HepG2 (cell line): ENCODE results near the gene CEP104. TPM values are rescaled to one million over a fixed set of nuclear protein-coding genes. Genes with fewer than 3 reads are reported as not detected.
A peak's percentile ranks its signal among the peaks of the same experiment; 100 is the strongest.

Source experiments
- AHR ChIP-seq: IDR thresholded peaks from 2 replicates; pipeline ENCODE4 v1.6.1; 2018; ENCODE audit warnings: missing genetic modification reagents, missing compliant biosample characterization
- ARNT2 ChIP-seq: sonication (generic); formaldehyde crosslinking; IDR thresholded peaks from 2 replicates; pipeline ENCODE4 v1.8.0; 2022; ENCODE audit warnings: mild to moderate bottlenecking, low read depth, missing genetic modification reagents, moderate library complexity
- CREB1 ChIP-seq, 2 experiments: fragments of 450-650 bp in 1 of 2; IDR thresholded peaks; 2 replicates each; pipeline ENCODE4 v1.6.1; 2016 to 2017; ENCODE audit warnings: control low read depth in 1 of 2, mild to moderate bottlenecking in 1 of 2, missing compliant biosample characterization in 1 of 2, missing genetic modification characterization in 1 of 2
- ETV5 ChIP-seq: IDR thresholded peaks from 2 replicates; pipeline ENCODE4 v1.6.1; 2018; ENCODE audit warnings: missing biosample characterization, missing genetic modification reagents, inconsistent platforms, borderline replicate concordance
- GZF1 ChIP-seq: sonication (generic); formaldehyde crosslinking; IDR thresholded peaks from 2 replicates; pipeline ENCODE4 v1.5.1; 2020; ENCODE audit warnings: mild to moderate bottlenecking, missing genetic modification reagents
- HMG20B ChIP-seq: conservative IDR thresholded peaks from 2 replicates; pipeline ENCODE4 v1.6.1; 2016; ENCODE audit warnings: missing genetic modification reagents, missing compliant biosample characterization
- KAT2B ChIP-seq: fragments of 150-350 bp; IDR thresholded peaks from 2 replicates; pipeline ENCODE4 v1.6.1; 2014; ENCODE audit warnings: low read depth, low read length, borderline replicate concordance
- MEIS2 ChIP-seq: sonication (generic); formaldehyde crosslinking; IDR thresholded peaks from 2 replicates; pipeline ENCODE4 v1.9.0; 2021; ENCODE audit warnings: mild to moderate bottlenecking, missing genetic modification reagents
- NKX3-1 ChIP-seq: sonication (generic); formaldehyde crosslinking; IDR thresholded peaks from 2 replicates; pipeline ENCODE4 v1.5.0; 2020; ENCODE audit warnings: missing genetic modification reagents
- RFX3 ChIP-seq: IDR thresholded peaks from 2 replicates; pipeline ENCODE4 v1.6.1; 2016; ENCODE audit warnings: missing biosample characterization, missing genetic modification reagents
- SRSF1 ChIP-seq: fragments of 200-400 bp; formaldehyde crosslinking; optimal IDR thresholded peaks from 2 replicates; pipeline ENCODE3; 2017; ENCODE audit warnings: mild to moderate bottlenecking, low read depth, low read length, moderate library complexity
- TOE1 ChIP-seq: sonication (generic); formaldehyde crosslinking; IDR thresholded peaks from 2 replicates; pipeline ENCODE4 v1.4.0; 2020; ENCODE audit warnings: mild to moderate bottlenecking, missing genetic modification reagents
- ZBTB7B ChIP-seq: sonication (generic); formaldehyde crosslinking; IDR thresholded peaks from 2 replicates; pipeline ENCODE4 v1.4.0; 2020; ENCODE audit warnings: missing genetic modification reagents
- ZFP36L1 ChIP-seq: sonication (generic); formaldehyde crosslinking; IDR thresholded peaks from 2 replicates; pipeline ENCODE4 v1.8.0; 2022; ENCODE audit warnings: mild to moderate bottlenecking, missing genetic modification reagents, moderate library complexity
- ZFP90 ChIP-seq: sonication (generic); formaldehyde crosslinking; IDR thresholded peaks from 2 replicates; pipeline ENCODE4 v1.8.0; 2022; ENCODE audit warnings: missing genetic modification reagents, mild to moderate bottlenecking, inconsistent platforms, borderline replicate concordance
- ZNF256 ChIP-seq: sonication (generic); formaldehyde crosslinking; conservative IDR thresholded peaks from 2 replicates; pipeline ENCODE4 v1.4.0; 2020; ENCODE audit warnings: missing genetic modification reagents
- ZNF879 ChIP-seq: sonication (generic); formaldehyde crosslinking; IDR thresholded peaks from 2 replicates; pipeline ENCODE4 v1.8.1; 2023; ENCODE audit warnings: missing genetic modification reagents
- ZNF883 ChIP-seq: sonication (generic); formaldehyde crosslinking; IDR thresholded peaks from 2 replicates; pipeline ENCODE4 v1.5.1; 2020; ENCODE audit warnings: mild to moderate bottlenecking, missing genetic modification reagents; ENCODE audit errors: not compliant biosample characterization
- polyA plus RNA-seq, 8 experiments: library from polyadenylated mRNA; depleted of rRNA in 3 of 8; stranded (reverse) in 7 of 8; unstranded in 1 of 8; fragments of >200 nt; fragmentation: Illumina TruSeq in 4 of 8; extraction: Trizol in 4 of 8; gene quantifications; 2 replicates each; pipeline versions ENCODE4 v1.2.1 to v1.2.3, GENCODE V29; 2011 to 2016; ENCODE audit warnings: low read depth in 4 of 8, missing spikeins in 1 of 8, mixed read lengths in 1 of 8; ENCODE audit not compliant: insufficient read depth in 1 of 8
- total RNA-seq, 5 experiments: library from RNA; depleted of rRNA; stranded (reverse); fragments of >200 nt; fragmentation: Illumina TruSeq; extraction: Trizol; gene quantifications; 2 replicates each; pipeline ENCODE4 v1.2.3, GENCODE V29; 2016; ENCODE audit warnings: low read depth in 1 of 5
- TF ChIP-seq, protein P1 (sequence below): sonication (generic); formaldehyde crosslinking; IDR thresholded peaks from one replicate; pipeline ENCODE4 v1.5.1; 2020; ENCODE audit warnings: mild to moderate bottlenecking, missing genetic modification reagents; ENCODE audit errors: not compliant biosample characterization
- TF ChIP-seq, protein P2 (sequence below): sonication (generic); formaldehyde crosslinking; IDR thresholded peaks from 2 replicates; pipeline ENCODE4 v1.5.1; 2020; ENCODE audit warnings: mild to moderate bottlenecking, moderate library complexity, missing genetic modification reagents

Gene CEP104
- total and polyA plus RNA-seq, 2 of the 13 experiments (the other 11 are each of a cell fraction or from before 2014, with no cell fraction given) = 20.4 to 30.1 TPM

- TF ChIP-seq ZNF883 (CRISPR knock-in tag) (peak; percentile 80), ETV5 (CRISPR knock-in tag) (peak; percentile 73; the same call in 1 of the 2 replicates), HMG20B (CRISPR knock-in tag) (no peak), AHR (CRISPR knock-in tag) (peak; percentile 69), ZFP90 (peak; percentile 34; the same call in 1 of the 2 replicates), TOE1 (CRISPR knock-in tag) (0 out of 2 replicates have a peak, but pooled peaks have one; percentile 56), ZBTB7B (CRISPR knock-in tag) (no peak; the same call in 1 of the 2 replicates), ZNF879 (0 out of 2 replicates have a peak, but pooled peaks have one; percentile 35), SRSF1 (no peak), GZF1 (CRISPR knock-in tag) (0 out of 2 replicates have a peak, but pooled peaks have one; percentile 60), ZNF256 (CRISPR knock-in tag) (0 out of 2 replicates have a peak, but pooled peaks have one; percentile 23), CREB1 (IDR thresholded peaks at IDR 0.05) (peak; percentile 67), CREB1 (CRISPR knock-in tag; IDR thresholded peaks at IDR 0.05) (peak; percentile 83), ARNT2 (0 out of 2 replicates have a peak, but pooled peaks have one; percentile 18), RFX3 (CRISPR knock-in tag) (no peak), MEIS2 (CRISPR knock-in tag) (peak; percentile 35; the same call in 1 of the 2 replicates), KAT2B (no peak), ZFP36L1 (CRISPR knock-in tag) (no peak), NKX3-1 (CRISPR knock-in tag) (no peak)
- TF ChIP-seq, protein P1, sequence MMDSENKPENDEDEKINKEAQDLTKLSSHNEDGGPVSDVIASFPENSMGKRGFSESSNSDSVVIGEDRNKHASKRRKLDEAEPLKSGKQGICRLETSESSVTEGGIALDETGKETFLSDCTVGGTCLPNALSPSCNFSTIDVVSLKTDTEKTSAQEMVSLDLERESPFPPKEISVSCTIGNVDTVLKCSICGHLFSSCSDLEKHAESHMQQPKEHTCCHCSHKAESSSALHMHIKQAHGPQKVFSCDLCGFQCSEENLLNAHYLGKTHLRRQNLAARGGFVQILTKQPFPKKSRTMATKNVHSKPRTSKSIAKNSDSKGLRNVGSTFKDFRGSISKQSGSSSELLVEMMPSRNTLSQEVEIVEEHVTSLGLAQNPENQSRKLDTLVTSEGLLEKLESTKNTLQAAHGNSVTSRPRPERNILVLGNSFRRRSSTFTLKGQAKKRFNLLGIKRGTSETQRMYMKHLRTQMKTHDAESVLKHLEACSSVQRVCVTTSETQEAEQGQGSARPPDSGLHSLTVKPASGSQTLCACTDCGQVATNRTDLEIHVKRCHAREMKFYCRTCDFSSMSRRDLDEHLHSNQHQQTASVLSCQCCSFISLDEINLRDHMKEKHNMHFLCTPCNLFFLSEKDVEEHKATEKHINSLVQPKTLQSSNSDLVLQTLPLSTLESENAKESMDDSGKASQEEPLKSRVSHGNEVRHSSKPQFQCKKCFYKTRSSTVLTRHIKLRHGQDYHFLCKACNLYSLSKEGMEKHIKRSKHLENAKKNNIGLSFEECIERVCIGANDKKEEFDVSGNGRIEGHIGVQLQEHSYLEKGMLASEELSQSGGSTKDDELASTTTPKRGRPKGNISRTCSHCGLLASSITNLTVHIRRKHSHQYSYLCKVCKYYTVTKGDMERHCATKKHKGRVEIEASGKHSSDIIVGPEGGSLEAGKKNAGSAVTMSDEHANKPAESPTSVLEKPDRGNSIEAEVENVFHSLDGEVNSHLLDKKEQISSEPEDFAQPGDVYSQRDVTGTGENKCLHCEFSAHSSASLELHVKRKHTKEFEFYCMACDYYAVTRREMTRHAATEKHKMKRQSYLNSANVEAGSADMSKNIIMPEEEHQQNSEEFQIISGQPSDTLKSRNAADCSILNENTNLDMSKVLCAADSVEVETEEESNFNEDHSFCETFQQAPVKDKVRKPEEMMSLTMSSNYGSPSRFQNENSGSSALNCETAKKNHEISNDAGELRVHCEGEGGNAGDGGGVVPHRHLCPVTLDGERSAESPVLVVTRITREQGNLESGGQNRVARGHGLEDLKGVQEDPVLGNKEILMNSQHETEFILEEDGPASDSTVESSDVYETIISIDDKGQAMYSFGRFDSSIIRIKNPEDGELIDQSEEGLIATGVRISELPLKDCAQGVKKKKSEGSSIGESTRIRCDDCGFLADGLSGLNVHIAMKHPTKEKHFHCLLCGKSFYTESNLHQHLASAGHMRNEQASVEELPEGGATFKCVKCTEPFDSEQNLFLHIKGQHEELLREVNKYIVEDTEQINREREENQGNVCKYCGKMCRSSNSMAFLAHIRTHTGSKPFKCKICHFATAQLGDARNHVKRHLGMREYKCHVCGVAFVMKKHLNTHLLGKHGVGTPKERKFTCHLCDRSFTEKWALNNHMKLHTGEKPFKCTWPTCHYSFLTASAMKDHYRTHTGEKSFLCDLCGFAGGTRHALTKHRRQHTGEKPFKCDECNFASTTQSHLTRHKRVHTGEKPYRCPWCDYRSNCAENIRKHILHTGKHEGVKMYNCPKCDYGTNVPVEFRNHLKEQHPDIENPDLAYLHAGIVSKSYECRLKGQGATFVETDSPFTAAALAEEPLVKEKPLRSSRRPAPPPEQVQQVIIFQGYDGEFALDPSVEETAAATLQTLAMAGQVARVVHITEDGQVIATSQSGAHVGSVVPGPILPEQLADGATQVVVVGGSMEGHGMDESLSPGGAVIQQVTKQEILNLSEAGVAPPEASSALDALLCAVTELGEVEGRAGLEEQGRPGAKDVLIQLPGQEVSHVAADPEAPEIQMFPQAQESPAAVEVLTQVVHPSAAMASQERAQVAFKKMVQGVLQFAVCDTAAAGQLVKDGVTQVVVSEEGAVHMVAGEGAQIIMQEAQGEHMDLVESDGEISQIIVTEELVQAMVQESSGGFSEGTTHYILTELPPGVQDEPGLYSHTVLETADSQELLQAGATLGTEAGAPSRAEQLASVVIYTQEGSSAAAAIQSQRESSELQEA (CRISPR knock-in tag) = peak; percentile 71
- TF ChIP-seq, protein P2, sequence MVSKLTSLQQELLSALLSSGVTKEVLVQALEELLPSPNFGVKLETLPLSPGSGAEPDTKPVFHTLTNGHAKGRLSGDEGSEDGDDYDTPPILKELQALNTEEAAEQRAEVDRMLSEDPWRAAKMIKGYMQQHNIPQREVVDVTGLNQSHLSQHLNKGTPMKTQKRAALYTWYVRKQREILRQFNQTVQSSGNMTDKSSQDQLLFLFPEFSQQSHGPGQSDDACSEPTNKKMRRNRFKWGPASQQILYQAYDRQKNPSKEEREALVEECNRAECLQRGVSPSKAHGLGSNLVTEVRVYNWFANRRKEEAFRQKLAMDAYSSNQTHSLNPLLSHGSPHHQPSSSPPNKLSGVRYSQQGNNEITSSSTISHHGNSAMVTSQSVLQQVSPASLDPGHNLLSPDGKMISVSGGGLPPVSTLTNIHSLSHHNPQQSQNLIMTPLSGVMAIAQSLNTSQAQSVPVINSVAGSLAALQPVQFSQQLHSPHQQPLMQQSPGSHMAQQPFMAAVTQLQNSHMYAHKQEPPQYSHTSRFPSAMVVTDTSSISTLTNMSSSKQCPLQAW (CRISPR knock-in tag) = peak; percentile 89
Measured at GRCh38 chr1:3856923-3857790, at the start of gene CEP104, which contains the start of gene DFFB (continued).
